Neural cell (in vitro differentiated cells): ENCODE results near the gene CEACAM19. TPM values are rescaled to one million over a fixed set of nuclear protein-coding genes. Genes with fewer than 3 reads are reported as not detected.

ENCODE experiments used
- H2AFZ ChIP-seq: fragments of 200-600, 300-800 bp; sonication (generic), shearing (Covaris generic); 2 replicates; pipeline ENCODE4 v1.6.0; 2014; ENCODE audit warnings: low read depth, mild to moderate bottlenecking, antibody characterized with exemption, low read length, moderate library complexity
- H3F3A ChIP-seq: fragments of 200-600 bp; shearing (Covaris generic); 2 replicates; pipeline ENCODE4 v1.6.1; 2016; ENCODE audit warnings: mild to moderate bottlenecking, moderate library complexity, mixed read lengths, antibody characterized with exemption, low read length; ENCODE audit not compliant: insufficient read depth, poor library complexity, severe bottlenecking
- H3K27ac ChIP-seq: fragments of 200-600, 300-800 bp; sonication (generic), shearing (Covaris generic); 2 replicates; pipeline ENCODE4 v1.5.1; 2014; ENCODE audit warnings: mild to moderate bottlenecking, low read length, moderate library complexity
- H3K27me3 ChIP-seq: fragments of 300-800, 200-600 bp; sonication (generic), shearing (Covaris generic); 2 replicates; pipeline ENCODE4 v1.6.0; 2014; ENCODE audit warnings: mild to moderate bottlenecking, low read depth, low read length, moderate library complexity; ENCODE audit not compliant: insufficient read depth
- H3K36me3 ChIP-seq: fragments of 300-800, 200-600 bp; sonication (generic), shearing (Covaris generic); 2 replicates; pipeline ENCODE4 v1.5.1; 2014; ENCODE audit warnings: mild to moderate bottlenecking, antibody characterized with exemption, low read length, moderate library complexity; ENCODE audit not compliant: insufficient read depth
- H3K4me2 ChIP-seq: fragments of 300-800, 200-600 bp; sonication (generic), shearing (Covaris generic); 2 replicates; pipeline ENCODE4 v1.6.0; 2014; ENCODE audit warnings: mild to moderate bottlenecking, low read length
- H3K4me3 ChIP-seq: fragments of 300-800, 200-600 bp; sonication (generic), shearing (Covaris generic); 2 replicates; pipeline ENCODE4 v1.5.1; 2014; ENCODE audit warnings: mild to moderate bottlenecking, low read length, moderate library complexity
- H3K79me2 ChIP-seq: fragments of 200-600 bp; shearing (Covaris generic); replicated peaks from 2 replicates; pipeline ENCODE4 v1.6.0; 2014; ENCODE audit warnings: mild to moderate bottlenecking, low read length, moderate library complexity; ENCODE audit not compliant: insufficient read depth
- H3K9ac ChIP-seq: fragments of 300-800, 200-600 bp; sonication (generic), shearing (Covaris generic); 2 replicates; pipeline ENCODE4 v1.6.1; 2016; ENCODE audit warnings: mild to moderate bottlenecking, low read length, mixed read lengths
- H3K9me2 ChIP-seq: fragments of 200-600 bp; shearing (Covaris generic); 2 replicates; pipeline ENCODE4 v1.6.1; 2016; ENCODE audit warnings: mild to moderate bottlenecking, low read length, mixed read lengths; ENCODE audit not compliant: insufficient read depth
- H3K9me3 ChIP-seq: fragments of 200-600, 300-800 bp; sonication (generic), shearing (Covaris generic); 2 replicates; pipeline ENCODE4 v1.6.1; 2016; ENCODE audit warnings: mild to moderate bottlenecking, mixed run types, low read length, moderate library complexity, mixed read lengths
- H4K20me1 ChIP-seq: fragments of 200-600 bp; shearing (Covaris generic); 2 replicates; pipeline ENCODE4 v1.6.1; 2016; ENCODE audit warnings: mild to moderate bottlenecking, mixed run types; ENCODE audit not compliant: insufficient read depth
- EP300 ChIP-seq: fragments of 450-650 bp; conservative IDR thresholded peaks from 2 replicates; pipeline ENCODE4 v1.6.1; 2014; ENCODE audit warnings: antibody characterized with exemption, mild to moderate bottlenecking, moderate library complexity; ENCODE audit not compliant: poor library complexity, severe bottlenecking
- EZH2 ChIP-seq: fragments of 200-600, 300-800 bp; shearing (Covaris generic), sonication (generic); IDR thresholded peaks from 2 replicates; pipeline ENCODE4 v1.6.1; 2014; ENCODE audit warnings: antibody characterized with exemption, low read length, borderline replicate concordance, mild to moderate bottlenecking; ENCODE audit not compliant: insufficient read depth, poor library complexity, severe bottlenecking
- MXI1 ChIP-seq: fragments of 450-650 bp; conservative IDR thresholded peaks from 2 replicates; pipeline ENCODE4 v1.6.1; 2014; ENCODE audit warnings: antibody characterized with exemption, mild to moderate bottlenecking; ENCODE audit not compliant: poor library complexity, severe bottlenecking
- POLR2AphosphoS5 ChIP-seq: IDR thresholded peaks from 2 replicates; pipeline ENCODE4 v1.6.1; 2012
- RAD21 ChIP-seq: fragments of 450-650 bp; conservative IDR thresholded peaks from 2 replicates; pipeline ENCODE4 v1.6.1; 2014; ENCODE audit warnings: antibody characterized with exemption, mild to moderate bottlenecking, moderate library complexity
- SMC3 ChIP-seq: fragments of 450-650 bp; conservative IDR thresholded peaks from 2 replicates; pipeline ENCODE4 v1.6.1; 2014; ENCODE audit warnings: antibody characterized with exemption, mild to moderate bottlenecking, moderate library complexity; ENCODE audit not compliant: poor library complexity
- TAF1 ChIP-seq: IDR thresholded peaks from 2 replicates; pipeline ENCODE4 v1.6.1; 2012; ENCODE audit warnings: low read depth
- polyA plus RNA-seq: library from polyadenylated mRNA; depleted of rRNA; stranded (reverse); fragments of >200 nt; gene quantifications from 2 replicates; pipeline ENCODE4 v1.2.3, GENCODE V29; 2014
- TF ChIP-seq, protein P1 (sequence below): IDR thresholded peaks from 2 replicates; pipeline ENCODE4 v1.6.1; 2012; ENCODE audit warnings: borderline replicate concordance
- TF ChIP-seq, protein P2 (sequence below): fragments of 450-650 bp; IDR thresholded peaks from 2 replicates; pipeline ENCODE4 v1.5.1; 2014; ENCODE audit warnings: antibody characterized with exemption, mild to moderate bottlenecking, moderate library complexity; ENCODE audit not compliant: poor library complexity, severe bottlenecking

CEACAM19 gene
- polyA plus RNA-seq, 1 donor from 2014 or later, result 1.9 TPM

DNA sequence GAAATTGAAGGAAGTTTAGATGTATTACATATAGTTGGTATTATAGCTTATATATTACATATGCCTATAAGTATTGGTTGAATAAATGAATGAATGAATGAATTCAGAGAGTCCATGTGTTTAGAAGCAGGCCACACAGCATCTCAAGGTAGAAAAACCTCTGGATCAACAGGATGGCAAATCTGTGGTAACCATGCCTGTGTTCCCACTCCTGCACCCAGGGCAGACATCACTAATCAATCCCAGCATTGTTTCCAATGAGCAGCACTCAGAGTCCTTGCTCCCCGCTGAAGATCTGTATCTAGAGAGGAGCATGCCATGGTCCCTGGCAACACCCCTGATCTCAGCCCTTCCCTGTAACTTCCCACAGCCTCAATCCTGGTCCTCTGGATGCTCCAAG lies 944 bp downstream of the CEACAM19 start:
- Histone ChIP-seq H3F3A (no peaks in the 10 kb centered on the region), H3K9me2 (no peaks in the 10 kb centered on the region), H3K9ac (no peak overlapping the region), H3K27ac (no peak overlapping the region), H3K36me3 (no peaks in the 10 kb centered on the region), H3K79me2 (no peaks in the 10 kb centered on the region), H3K4me2 (no peak overlapping the region), H2AFZ (no peak overlapping the region), H4K20me1 (no peaks in the 10 kb centered on the region), H3K9me3 (no peaks in the 10 kb centered on the region), H3K27me3 (no peaks in the 10 kb centered on the region), H3K4me3 (no peak overlapping the region)
- TF ChIP-seq, protein P1, sequence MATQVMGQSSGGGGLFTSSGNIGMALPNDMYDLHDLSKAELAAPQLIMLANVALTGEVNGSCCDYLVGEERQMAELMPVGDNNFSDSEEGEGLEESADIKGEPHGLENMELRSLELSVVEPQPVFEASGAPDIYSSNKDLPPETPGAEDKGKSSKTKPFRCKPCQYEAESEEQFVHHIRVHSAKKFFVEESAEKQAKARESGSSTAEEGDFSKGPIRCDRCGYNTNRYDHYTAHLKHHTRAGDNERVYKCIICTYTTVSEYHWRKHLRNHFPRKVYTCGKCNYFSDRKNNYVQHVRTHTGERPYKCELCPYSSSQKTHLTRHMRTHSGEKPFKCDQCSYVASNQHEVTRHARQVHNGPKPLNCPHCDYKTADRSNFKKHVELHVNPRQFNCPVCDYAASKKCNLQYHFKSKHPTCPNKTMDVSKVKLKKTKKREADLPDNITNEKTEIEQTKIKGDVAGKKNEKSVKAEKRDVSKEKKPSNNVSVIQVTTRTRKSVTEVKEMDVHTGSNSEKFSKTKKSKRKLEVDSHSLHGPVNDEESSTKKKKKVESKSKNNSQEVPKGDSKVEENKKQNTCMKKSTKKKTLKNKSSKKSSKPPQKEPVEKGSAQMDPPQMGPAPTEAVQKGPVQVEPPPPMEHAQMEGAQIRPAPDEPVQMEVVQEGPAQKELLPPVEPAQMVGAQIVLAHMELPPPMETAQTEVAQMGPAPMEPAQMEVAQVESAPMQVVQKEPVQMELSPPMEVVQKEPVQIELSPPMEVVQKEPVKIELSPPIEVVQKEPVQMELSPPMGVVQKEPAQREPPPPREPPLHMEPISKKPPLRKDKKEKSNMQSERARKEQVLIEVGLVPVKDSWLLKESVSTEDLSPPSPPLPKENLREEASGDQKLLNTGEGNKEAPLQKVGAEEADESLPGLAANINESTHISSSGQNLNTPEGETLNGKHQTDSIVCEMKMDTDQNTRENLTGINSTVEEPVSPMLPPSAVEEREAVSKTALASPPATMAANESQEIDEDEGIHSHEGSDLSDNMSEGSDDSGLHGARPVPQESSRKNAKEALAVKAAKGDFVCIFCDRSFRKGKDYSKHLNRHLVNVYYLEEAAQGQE, result no peak
- no peak for TF ChIP-seq EP300
- no peak for TF ChIP-seq RAD21
- TF ChIP-seq MXI1, result no peak
- TF ChIP-seq, protein P2, sequence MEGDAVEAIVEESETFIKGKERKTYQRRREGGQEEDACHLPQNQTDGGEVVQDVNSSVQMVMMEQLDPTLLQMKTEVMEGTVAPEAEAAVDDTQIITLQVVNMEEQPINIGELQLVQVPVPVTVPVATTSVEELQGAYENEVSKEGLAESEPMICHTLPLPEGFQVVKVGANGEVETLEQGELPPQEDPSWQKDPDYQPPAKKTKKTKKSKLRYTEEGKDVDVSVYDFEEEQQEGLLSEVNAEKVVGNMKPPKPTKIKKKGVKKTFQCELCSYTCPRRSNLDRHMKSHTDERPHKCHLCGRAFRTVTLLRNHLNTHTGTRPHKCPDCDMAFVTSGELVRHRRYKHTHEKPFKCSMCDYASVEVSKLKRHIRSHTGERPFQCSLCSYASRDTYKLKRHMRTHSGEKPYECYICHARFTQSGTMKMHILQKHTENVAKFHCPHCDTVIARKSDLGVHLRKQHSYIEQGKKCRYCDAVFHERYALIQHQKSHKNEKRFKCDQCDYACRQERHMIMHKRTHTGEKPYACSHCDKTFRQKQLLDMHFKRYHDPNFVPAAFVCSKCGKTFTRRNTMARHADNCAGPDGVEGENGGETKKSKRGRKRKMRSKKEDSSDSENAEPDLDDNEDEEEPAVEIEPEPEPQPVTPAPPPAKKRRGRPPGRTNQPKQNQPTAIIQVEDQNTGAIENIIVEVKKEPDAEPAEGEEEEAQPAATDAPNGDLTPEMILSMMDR, result no peak
- TF ChIP-seq TAF1, result no peak
- TF ChIP-seq EZH2, result no peak

DNA sequence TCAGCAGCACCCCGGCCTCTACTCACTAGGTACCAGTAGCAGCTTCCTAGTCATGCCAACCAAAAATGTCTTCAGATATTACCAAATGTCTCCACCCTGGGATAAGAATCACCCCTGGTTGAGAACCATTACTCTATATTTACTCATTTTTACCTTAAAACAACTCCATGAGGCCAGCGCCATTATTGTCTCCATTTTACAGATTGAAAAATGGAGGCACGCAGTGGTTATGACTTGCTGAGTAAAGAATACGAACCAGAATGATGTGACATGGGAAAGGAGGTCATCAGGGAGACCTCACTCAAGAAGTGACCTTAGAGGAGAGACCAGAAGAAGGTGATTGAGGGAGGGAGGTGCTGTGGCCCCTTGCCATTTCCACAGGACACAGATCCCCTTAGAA lies 2.2 kb downstream of the CEACAM19 start:
- Histone ChIP-seq H3K27ac (no peak overlapping the region), H3K9me3 (no peaks in the 10 kb centered on the region), H3K9me2 (no peaks in the 10 kb centered on the region), H4K20me1 (no peaks in the 10 kb centered on the region), H3K4me3 (no peak overlapping the region), H3K9ac (no peak overlapping the region), H2AFZ (no peak overlapping the region), H3K4me2 (no peak overlapping the region), H3F3A (no peaks in the 10 kb centered on the region), H3K36me3 (no peaks in the 10 kb centered on the region), H3K79me2 (no peaks in the 10 kb centered on the region), H3K27me3 (no peaks in the 10 kb centered on the region)
- no peak for TF ChIP-seq SMC3
- no peak for TF ChIP-seq POLR2AphosphoS5
- no peak for TF ChIP-seq EZH2
- TF ChIP-seq EP300, result no peak
- no peak for TF ChIP-seq TAF1
- TF ChIP-seq, protein P1, result no peak
- no peak for TF ChIP-seq MXI1
- TF ChIP-seq, protein P2, result no peak
